ENCODE data around the gene TYRO3.

TYRO3 gene

GRCh38 chr15:41594801-41595746 is 36.1 kb downstream of the TYRO3 start:
- no peak overlapping the region for H3K4me3 ChIP-seq (ENCODE audit: low read depth, low read length)
- TF ChIP-seq, protein P1, sequence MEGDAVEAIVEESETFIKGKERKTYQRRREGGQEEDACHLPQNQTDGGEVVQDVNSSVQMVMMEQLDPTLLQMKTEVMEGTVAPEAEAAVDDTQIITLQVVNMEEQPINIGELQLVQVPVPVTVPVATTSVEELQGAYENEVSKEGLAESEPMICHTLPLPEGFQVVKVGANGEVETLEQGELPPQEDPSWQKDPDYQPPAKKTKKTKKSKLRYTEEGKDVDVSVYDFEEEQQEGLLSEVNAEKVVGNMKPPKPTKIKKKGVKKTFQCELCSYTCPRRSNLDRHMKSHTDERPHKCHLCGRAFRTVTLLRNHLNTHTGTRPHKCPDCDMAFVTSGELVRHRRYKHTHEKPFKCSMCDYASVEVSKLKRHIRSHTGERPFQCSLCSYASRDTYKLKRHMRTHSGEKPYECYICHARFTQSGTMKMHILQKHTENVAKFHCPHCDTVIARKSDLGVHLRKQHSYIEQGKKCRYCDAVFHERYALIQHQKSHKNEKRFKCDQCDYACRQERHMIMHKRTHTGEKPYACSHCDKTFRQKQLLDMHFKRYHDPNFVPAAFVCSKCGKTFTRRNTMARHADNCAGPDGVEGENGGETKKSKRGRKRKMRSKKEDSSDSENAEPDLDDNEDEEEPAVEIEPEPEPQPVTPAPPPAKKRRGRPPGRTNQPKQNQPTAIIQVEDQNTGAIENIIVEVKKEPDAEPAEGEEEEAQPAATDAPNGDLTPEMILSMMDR (IDR thresholded peaks at IDR 0.05; ENCODE audit: borderline replicate concordance, insufficient read depth, low read depth, low read length): no peak

DNA sequence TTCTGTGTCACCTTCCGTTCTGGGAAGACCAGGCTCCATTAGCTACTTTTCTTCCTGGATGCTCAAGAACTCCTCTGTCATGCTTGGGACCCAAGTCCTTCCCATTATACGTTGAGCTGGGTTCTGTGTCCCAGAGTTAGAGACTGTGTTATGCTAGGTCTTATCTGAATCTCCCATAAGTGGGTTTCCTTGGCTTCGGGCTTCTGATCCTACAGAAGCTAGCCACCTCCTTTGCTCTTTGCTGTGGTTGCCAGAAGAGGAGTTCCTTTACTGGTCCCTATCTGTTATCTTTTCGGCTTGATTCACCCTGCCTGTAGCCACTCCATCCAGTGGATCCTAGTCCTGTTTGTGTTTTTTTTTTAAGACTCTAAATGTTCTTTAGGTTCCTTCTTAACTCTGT is 38.0 kb downstream of the TYRO3 start:
- H3K4me3 ChIP-seq (ENCODE audit: low read depth, low read length): no peak overlapping the region
- TF ChIP-seq, protein P1 (IDR thresholded peaks at IDR 0.05; ENCODE audit: borderline replicate concordance, insufficient read depth, low read depth, low read length): no peak

- no peak overlapping the region for H3K4me3 ChIP-seq (ENCODE audit: low read depth, low read length)
- TF ChIP-seq, protein P1 (IDR thresholded peaks at IDR 0.05; ENCODE audit: borderline replicate concordance, insufficient read depth, low read depth, low read length): no peak
Observed at GRCh38 chr15:41597787-41598186, 38.8 kb downstream of the TYRO3 start.

GRCh38 chr15:41599061-41599460 is 40.0 kb downstream of the TYRO3 start:
- TF ChIP-seq, protein P1 (IDR thresholded peaks at IDR 0.05; ENCODE audit: borderline replicate concordance, insufficient read depth, low read depth, low read length): no peak
- no peak overlapping the region for H3K4me3 ChIP-seq (ENCODE audit: low read depth, low read length)

DNA sequence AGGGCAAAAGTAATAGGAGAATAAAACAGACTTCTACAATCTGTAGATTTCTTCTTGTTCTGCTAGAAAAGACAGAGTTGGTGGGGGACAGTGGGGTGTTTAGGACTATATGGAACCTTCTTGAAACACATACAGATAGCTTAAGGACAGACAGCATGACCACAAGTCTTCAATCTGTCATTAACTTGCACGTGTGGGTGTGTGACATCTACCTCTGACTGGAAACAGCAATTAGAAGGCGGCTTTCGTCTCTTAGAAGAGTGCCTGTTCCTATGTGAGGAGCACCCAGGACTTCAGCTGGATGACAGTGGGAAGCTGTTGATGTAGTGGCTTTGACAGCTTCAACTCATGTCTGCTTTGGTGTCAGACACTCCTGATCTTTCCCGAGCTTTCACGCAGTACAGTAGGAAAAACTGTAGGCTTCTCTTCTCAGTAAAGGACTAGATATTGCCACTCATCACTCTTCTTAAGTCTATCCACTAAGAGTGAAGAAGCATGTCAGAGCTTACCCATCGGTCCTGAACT is 44.5 kb downstream of the TYRO3 start:
- H3K4me3 ChIP-seq (ENCODE audit: low read depth, low read length): no peak overlapping the region
- TF ChIP-seq, protein P1 (IDR thresholded peaks at IDR 0.05; ENCODE audit: borderline replicate concordance, insufficient read depth, low read depth, low read length): no peak

GRCh38 chr15:41603941-41604911 is 45.2 kb downstream of the TYRO3 start:
- H3K4me3 ChIP-seq (ENCODE audit: low read depth, low read length): no peak overlapping the region
- TF ChIP-seq, protein P1 (IDR thresholded peaks at IDR 0.05; ENCODE audit: borderline replicate concordance, insufficient read depth, low read depth, low read length): peak; percentile 86
